Glomerular endothelial cell (primary cell): ENCODE measurements around the gene ALOX15B. TPM values are rescaled to one million over a fixed set of nuclear protein-coding genes. Genes with fewer than 3 reads are reported as not detected.

Source experiments
- DNase-seq: peaks from one replicate; pipeline ENCODE4 v3.0.0-alpha.2; 2011; ENCODE audit warnings: low read depth, low spot score; ENCODE audit errors: extremely low read depth
- total RNA-seq: library from RNA; depleted of rRNA; stranded (reverse); fragments of >200 nt; gene quantifications from 2 replicates; pipeline ENCODE4 v1.2.3, GENCODE V29; 2015

ALOX15B gene, protein sequence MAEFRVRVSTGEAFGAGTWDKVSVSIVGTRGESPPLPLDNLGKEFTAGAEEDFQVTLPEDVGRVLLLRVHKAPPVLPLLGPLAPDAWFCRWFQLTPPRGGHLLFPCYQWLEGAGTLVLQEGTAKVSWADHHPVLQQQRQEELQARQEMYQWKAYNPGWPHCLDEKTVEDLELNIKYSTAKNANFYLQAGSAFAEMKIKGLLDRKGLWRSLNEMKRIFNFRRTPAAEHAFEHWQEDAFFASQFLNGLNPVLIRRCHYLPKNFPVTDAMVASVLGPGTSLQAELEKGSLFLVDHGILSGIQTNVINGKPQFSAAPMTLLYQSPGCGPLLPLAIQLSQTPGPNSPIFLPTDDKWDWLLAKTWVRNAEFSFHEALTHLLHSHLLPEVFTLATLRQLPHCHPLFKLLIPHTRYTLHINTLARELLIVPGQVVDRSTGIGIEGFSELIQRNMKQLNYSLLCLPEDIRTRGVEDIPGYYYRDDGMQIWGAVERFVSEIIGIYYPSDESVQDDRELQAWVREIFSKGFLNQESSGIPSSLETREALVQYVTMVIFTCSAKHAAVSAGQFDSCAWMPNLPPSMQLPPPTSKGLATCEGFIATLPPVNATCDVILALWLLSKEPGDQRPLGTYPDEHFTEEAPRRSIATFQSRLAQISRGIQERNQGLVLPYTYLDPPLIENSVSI
- total RNA-seq = not detected in 2 replicates

DNA sequence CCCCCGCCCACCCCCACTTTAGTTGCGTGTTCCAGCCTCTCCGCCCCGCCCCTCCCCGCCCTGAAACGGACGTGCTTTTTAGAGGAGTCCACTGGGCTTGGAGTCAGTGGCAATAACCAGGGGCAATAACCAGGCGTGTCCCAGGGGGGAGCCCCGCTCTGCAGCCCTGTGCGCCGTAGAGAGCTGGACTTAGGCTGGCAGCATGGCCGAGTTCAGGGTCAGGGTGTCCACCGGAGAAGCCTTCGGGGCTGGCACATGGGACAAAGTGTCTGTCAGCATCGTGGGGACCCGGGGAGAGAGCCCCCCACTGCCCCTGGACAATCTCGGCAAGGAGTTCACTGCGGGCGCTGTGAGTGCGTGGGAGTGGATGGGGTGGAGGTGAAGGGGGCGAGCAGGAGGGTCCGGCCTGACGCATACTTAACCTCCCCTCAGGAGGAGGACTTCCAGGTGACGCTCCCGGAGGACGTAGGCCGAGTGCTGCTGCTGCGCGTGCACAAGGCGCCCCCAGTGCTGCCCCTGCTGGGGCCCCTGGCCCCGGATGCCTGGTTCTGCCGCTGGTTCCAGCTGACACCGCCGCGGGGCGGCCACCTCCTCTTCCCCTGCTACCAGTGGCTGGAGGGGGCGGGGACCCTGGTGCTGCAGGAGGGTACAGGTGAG is at the start of gene ALOX15B:
TSS of gene ALOX15B (plus strand) at position 106 of the 657 bp plus-strand sequence. CDS start at position 203, 97 bp downstream.
- DNase-seq = no peak

DNA sequence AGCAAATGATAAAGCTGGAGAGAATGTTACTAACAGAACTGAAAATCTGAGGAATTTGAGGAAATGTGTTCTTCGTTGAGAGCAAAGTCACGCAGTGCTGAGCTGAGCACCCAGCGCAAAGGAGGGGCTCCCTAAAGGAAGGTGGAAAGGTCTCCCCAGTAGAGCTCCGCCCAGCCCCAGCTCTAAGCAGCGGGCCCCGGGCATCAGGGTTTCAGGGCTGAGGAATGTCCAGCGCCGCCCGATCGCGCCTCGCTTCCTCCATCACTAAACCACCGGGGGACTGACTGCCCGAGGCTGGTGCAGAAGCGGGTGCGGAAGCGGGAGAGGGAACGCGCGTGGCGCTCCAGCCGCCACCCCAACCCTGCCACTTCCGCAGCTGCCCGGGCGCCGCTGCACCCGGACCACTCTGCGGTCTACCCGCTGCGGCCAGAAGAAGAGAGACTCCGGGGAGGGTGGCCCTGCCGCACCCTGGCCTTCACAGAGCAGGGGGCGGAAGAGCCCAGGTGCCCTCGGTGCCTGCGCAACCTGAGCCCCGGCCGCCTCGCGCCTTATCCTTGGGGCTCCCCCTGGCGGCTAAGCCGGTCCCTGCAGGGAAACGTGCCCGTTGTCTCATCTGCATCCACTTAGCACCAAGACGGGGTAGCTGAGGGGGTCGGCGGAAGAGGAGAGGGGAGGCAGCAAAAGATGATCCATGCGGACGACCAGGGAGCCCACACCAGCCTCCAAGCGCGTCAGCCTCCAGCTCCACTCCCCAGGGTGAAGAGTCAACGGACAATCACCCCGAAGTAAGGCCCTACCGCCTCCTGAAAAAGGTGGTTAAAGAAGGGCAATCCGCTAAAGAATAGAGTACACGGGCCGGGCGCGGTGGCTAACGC is 48.8 kb upstream of the ALOX15B start:
- no peak for DNase-seq

DNA sequence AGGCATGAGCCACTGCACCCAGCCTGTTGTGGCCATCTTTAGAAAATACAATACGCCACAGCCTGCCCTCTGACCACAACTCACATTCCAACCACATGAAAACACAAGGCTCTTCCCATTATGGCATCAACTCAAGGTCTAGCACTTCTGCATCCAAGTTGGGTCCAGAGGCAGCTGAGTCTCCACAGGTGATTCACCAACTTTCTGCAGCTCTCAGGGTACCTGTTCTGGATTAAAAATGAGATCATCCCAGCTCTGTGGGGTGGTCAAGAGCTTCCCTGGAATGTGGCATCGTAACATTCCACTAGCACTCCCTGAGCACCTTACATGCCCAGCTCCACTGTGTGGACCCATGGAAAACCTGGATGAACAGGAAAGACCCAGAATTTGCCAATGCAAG is 46.3 kb upstream of the ALOX15B start:
- DNase-seq = no peak

DNA sequence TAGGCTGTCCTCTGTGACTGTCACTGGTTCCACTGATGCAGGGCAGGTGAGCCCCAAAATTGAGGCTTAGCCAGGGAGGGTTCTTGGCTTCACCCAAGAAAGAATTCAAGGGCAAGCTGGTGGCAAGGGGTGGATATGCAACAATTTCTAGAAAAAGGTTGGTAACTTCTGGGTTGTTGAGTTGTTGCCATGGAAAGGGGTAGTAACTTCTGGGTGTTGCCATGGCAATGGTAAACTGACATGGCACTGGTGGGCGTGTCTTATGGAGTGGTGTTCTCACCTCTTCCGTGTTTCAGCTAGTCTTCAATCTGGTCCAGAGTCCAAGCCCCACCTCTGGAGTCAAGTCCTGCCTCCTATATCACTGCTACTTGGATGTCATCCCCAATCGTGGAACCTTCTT is 45.9 kb upstream of the ALOX15B start:
- DNase-seq = no peak

DNA sequence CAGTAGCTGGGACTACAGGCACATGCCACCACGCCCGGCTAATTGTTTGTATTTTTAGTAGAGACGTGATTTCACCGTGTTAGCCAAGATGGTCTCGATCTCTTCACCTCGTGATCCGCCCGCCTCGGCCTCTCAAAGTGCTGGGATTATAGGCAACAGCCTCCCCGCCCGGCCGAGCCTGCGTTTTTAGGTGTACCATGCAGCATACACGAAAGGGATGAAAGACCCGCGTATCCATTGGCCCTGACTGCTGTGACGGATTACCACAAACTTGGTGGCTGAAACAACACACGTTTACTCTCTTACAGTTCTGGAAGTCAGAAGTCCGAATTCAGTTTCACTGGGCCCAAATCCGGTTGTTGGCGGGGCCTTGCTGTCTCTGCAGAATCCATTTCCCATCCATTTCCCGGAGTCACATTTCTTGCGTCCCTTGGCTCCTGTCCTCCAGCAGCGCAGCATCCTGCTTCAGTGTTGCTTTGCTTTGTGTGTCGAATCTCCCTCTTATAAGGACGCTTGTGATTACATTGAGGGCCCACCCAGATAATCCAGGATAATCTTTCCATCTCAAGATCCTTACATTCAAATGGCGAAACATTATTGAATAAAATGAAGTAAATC is 44.8 kb upstream of the ALOX15B start:
- DNase-seq = no peak

DNA sequence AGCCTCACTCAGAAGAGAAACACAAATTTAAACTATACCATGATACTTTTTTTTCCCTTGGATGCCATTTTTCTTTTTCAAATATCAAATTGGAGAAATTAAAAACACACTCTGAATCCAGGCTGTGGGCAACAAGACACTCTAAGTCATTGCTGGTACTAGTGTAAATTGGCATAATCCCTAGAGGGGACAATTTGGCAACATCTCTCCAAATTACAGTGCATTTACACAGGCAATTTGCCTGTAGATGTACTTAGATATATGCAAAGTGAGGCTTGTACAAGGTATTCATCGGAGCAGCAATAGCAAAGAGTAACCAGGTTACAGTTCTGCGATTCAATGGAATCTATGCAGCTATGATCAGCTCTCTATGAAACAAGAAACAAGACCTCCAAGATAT is 43.1 kb upstream of the ALOX15B start:
- DNase-seq = no peak

DNA sequence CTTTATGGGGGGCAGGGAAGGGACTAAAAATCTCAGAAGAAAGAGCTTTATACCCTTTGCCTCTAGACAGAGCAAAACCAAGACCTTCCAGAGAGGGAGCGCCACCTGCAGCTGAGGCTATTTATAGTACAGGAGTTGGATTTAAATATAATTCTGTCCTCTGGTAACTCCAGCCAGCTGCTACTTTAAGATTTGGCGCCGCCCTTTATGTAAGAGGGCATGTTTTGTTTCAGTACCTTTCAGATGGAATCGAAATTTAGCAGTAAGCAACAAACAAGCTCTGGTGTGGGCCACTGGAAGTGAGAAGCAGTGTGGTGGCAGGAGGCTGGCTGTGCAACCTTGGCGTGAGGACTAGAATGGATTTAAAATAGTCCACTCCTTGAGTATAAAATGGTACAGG is 41.7 kb upstream of the ALOX15B start:
- no peak for DNase-seq

DNA sequence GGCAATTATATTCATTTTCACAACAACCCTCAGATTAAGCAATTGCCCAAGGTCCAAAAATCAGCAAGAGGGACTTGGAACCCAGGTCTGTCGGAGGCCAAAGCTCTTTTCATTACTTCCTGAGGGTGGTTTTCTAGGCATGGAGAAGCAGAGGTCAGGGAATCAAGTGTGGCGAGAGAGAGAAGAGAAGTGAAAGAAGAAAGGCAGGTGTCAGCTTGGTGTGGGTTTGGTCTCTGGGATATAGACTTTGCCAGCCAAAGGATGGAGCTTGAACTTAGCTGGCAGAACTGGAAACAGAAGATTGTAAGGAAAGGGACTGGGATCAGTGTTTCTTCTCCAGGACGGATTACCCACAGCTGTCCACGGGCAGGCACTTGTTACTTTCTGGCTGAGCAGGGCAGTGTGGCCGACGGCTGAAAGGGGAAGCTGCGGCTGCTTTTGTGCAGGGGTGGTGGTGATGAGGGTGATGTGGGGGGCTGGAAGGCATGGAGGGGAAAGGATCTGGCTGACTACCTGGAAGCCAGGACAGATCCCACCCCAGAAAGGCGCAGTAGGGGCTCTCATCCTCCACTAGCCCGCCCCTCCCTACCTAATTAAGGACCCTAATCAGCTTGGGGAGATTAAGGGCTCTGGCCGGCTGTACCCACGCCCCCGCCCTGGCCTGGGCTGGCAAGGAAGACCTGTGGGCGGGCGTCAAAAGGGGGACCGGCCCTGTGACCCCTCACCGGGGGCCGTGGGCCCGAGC is 36.7 kb upstream of the ALOX15B start, which contains the start of gene GUCY2D:
TSS of gene GUCY2D (plus strand) at position 640 of the 745 bp plus-strand sequence. CDS start 433 bp downstream, outside the sequence.
- no peak for DNase-seq

DNA sequence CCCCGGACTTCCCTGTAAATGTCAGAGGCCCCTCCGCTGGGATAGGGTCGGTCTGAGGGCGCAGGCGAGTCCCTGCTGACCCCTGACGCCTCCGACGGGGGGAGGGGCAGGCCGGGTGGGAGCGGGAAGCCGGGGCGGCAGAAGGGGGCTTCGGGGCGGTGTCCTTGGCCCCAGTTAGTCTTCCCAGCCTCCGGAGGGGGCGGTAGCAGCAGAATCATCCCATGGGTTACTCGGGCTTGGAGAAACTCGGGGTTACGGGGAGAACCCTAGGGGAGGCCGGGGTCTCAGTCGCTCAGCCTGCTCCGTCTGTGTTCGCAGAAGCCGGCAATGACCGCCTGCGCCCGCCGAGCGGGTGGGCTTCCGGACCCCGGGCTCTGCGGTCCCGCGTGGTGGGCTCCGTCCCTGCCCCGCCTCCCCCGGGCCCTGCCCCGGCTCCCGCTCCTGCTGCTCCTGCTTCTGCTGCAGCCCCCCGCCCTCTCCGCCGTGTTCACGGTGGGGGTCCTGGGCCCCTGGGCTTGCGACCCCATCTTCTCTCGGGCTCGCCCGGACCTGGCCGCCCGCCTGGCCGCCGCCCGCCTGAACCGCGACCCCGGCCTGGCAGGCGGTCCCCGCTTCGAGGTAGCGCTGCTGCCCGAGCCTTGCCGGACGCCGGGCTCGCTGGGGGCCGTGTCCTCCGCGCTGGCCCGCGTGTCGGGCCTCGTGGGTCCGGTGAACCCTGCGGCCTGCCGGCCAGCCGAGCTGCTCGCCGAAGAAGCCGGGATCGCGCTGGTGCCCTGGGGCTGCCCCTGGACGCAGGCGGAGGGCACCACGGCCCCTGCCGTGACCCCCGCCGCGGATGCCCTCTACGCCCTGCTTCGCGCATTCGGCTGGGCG is 35.9 kb upstream of the ALOX15B start:
- DNase-seq = no peak

DNA sequence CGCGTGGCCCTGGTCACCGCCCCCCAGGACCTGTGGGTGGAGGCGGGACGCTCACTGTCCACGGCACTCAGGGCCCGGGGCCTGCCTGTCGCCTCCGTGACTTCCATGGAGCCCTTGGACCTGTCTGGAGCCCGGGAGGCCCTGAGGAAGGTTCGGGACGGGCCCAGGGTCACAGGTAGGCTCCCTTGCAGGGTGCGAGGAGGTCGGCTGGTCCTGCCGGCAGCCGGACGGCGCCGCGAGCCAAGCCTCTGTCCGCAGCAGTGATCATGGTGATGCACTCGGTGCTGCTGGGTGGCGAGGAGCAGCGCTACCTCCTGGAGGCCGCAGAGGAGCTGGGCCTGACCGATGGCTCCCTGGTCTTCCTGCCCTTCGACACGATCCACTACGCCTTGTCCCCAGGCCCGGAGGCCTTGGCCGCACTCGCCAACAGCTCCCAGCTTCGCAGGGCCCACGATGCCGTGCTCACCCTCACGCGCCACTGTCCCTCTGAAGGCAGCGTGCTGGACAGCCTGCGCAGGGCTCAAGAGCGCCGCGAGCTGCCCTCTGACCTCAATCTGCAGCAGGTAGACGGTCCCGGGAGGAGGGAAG is 35.2 kb upstream of the ALOX15B start:
- no peak for DNase-seq

DNA sequence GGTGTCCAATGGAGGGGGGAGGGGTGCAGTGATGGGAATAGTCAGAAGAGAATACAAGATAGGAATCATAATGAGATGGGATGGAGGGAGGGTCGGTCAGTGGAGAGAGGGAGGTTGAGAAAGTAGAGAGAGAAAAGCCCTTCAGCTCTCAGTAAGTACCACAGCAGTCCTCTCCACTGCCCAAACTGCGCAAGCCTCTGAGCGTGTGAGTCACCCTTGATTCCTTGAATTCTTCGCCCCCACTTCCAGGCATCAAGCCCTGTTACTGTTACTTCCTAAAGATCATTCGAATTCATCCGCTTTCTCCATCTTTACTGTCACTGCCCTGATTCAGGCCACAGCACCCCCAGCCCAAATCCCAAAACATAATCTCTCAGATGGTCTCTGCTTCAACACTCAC is 34.0 kb upstream of the ALOX15B start:
- DNase-seq = no peak

DNA sequence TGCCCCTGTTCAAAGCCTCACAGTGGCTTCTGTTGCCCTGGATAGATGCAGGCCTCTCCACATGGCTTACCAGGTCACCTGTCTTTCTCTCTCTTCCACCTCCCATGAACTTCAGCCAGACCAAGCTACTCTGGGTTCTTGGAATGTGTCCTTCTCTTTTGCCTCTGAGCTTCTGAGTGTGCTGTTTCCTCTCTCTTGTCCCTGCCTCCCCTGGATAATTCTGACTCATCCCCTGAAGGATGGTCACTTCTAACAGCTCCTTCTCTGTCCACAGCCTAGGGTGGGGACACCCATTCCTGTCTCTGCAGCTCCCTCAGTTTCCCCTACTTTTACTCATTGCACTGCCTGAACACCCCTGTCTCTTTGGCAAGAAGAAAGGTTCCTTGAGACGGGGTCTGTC is 33.5 kb upstream of the ALOX15B start:
- DNase-seq = no peak

DNA sequence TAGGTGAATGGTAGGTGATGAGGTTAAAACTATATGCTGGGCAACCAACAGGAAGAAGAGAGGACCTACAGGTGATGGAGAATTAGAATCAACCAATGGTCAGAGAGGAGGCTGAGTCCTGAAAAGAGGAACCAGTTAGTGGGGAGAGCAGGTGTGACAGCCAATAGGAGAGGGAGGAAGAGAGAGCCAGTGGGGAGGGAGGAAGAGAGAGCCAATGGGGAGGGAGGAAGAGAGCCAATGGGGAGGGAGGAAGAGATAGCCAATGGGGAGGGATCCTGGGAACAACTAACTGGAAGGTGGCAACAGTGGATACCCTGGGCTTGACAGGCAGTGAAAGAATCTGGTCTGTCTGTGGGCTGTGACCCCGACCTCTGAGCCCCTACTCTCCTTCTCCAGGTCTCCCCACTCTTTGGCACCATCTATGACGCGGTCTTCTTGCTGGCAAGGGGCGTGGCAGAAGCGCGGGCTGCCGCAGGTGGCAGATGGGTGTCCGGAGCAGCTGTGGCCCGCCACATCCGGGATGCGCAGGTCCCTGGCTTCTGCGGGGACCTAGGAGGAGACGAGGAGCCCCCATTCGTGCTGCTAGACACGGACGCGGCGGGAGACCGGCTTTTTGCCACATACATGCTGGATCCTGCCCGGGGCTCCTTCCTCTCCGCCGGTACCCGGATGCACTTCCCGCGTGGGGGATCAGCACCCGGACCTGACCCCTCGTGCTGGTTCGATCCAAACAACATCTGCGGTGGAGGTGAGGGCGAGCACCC is 32.7 kb upstream of the ALOX15B start:
- no peak for DNase-seq

DNA sequence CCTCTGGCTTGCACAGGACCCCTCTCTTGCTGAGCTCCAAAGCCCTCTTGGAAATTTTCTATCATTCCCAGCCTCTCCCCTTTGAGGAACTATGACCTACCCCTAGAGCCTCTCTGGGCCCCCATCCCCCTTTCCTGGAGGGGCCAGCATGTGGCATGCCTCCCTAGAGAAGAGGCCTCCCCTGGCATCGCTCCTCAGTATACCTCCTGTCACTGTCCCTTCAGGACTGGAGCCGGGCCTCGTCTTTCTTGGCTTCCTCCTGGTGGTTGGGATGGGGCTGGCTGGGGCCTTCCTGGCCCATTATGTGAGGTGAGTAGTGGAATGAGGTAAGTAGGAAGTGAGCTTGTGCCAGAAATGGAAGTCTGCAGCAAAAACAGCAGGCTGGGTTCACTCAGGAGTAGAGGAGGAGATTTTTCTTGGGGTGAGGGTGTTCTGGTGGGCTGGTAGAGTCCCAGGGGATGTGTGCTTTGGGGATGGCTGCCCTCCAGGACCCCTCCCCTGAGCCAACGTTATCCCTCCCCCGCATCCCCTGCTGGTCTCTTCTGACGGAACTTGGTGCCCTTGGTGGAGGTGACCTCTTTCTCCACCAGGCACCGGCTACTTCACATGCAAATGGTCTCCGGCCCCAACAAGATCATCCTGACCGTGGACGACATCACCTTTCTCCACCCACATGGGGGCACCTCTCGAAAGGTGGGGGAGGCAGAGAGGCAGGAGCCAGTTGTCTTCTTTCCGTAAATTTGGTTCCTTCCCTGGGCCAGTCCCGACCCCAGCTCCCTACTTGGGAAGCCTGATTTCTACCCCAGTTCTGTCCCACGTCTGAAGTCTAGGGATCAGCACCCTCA is 31.8 kb upstream of the ALOX15B start:
- DNase-seq = no peak

DNA sequence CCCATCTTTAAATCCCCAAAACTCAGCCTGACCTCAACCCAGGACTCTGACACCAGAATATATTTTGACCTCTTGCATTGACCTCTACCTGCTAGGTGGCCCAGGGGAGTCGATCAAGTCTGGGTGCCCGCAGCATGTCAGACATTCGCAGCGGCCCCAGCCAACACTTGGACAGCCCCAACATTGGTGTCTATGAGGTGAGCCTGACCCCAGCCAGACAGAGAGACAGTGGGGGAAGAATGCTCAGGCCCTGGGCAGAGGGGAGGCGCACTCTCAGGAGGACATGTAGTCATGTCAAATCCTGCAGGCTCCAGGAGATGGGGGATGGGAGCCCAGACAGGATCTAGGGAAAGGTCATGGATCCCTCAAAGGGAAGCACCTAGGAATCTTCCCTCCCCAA is 31.0 kb upstream of the ALOX15B start:
- DNase-seq = no peak

DNA sequence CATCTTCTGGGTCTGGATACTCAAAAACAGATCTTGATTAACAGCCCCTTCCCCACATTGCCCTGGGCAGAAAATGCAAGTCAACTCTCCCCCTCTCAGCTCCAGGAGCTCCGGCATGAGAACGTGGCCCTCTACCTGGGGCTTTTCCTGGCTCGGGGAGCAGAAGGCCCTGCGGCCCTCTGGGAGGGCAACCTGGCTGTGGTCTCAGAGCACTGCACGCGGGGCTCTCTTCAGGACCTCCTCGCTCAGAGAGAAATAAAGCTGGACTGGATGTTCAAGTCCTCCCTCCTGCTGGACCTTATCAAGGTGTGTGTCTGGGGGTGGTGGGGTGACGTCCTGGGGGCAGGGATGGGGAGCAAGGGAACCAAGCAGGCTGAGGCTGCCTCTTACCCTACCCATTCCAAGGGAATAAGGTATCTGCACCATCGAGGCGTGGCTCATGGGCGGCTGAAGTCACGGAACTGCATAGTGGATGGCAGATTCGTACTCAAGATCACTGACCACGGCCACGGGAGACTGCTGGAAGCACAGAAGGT is 26.7 kb upstream of the ALOX15B start:
- DNase-seq = no peak
